ENCODE measurements around the gene SPINDOC.
A peak's percentile ranks its signal among the peaks of the same experiment; 100 is the strongest.

Gene SPINDOC, protein sequence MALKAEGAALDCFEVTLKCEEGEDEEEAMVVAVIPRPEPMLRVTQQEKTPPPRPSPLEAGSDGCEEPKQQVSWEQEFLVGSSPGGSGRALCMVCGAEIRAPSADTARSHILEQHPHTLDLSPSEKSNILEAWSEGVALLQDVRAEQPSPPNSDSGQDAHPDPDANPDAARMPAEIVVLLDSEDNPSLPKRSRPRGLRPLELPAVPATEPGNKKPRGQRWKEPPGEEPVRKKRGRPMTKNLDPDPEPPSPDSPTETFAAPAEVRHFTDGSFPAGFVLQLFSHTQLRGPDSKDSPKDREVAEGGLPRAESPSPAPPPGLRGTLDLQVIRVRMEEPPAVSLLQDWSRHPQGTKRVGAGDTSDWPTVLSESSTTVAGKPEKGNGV

DNA sequence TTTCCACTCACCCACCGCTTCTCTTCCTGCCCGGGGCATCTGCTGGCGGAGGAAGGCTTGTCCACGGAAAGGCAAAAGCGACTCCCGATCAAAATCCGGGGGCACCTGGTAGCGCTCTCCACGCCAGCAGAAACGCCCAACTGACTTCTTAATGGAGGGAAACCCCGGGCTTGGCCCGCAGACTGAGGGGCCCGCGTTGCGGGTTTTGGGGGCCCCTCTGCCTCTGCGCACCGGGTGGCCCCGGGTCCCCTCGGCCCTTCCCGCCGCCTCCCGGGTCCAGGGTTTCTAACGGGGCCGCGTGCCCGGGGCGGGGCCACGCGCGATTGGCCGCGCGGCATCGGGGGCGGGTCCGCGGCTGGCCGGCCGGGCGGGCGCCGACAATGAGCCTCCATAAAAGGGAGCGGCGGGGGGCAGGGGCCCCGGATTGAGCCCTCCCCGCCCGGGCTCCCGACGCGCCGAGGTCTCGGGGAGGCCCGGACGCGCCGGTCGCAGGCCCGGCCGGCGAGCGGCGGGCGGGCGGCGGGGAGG is at the start of gene SPINDOC:
SPINDOC (plus strand) TSS at position 422 of the 528 bp plus-strand sequence. CDS start 231 bp downstream, outside the sequence.
- TF ChIP-seq, protein P1, sequence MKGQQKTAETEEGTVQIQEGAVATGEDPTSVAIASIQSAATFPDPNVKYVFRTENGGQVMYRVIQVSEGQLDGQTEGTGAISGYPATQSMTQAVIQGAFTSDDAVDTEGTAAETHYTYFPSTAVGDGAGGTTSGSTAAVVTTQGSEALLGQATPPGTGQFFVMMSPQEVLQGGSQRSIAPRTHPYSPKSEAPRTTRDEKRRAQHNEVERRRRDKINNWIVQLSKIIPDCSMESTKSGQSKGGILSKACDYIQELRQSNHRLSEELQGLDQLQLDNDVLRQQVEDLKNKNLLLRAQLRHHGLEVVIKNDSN (IDR thresholded peaks at IDR 0.05): peak; percentile 33
- no peak for TF ChIP-seq TAF1 (IDR thresholded peaks at IDR 0.05; ENCODE audit: low read depth)
- peak; percentile 21; the same call in 1 of the 2 replicates for TF ChIP-seq TCF12 (IDR thresholded peaks at IDR 0.05; ENCODE audit: low read depth)
- no peak for TF ChIP-seq RAD21 (IDR thresholded peaks at IDR 0.05; ENCODE audit: low read depth)
- TF ChIP-seq, protein P2, sequence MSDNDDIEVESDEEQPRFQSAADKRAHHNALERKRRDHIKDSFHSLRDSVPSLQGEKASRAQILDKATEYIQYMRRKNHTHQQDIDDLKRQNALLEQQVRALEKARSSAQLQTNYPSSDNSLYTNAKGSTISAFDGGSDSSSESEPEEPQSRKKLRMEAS (IDR thresholded peaks at IDR 0.05): peak; percentile 53
- no peak for TF ChIP-seq YY1 (IDR thresholded peaks at IDR 0.05; ENCODE audit: low read depth)
- no peak for TF ChIP-seq FOXM1 (IDR thresholded peaks at IDR 0.05; ENCODE audit: borderline replicate concordance, low read depth)
- no peak for TF ChIP-seq EGR1 (IDR thresholded peaks at IDR 0.05)

DNA sequence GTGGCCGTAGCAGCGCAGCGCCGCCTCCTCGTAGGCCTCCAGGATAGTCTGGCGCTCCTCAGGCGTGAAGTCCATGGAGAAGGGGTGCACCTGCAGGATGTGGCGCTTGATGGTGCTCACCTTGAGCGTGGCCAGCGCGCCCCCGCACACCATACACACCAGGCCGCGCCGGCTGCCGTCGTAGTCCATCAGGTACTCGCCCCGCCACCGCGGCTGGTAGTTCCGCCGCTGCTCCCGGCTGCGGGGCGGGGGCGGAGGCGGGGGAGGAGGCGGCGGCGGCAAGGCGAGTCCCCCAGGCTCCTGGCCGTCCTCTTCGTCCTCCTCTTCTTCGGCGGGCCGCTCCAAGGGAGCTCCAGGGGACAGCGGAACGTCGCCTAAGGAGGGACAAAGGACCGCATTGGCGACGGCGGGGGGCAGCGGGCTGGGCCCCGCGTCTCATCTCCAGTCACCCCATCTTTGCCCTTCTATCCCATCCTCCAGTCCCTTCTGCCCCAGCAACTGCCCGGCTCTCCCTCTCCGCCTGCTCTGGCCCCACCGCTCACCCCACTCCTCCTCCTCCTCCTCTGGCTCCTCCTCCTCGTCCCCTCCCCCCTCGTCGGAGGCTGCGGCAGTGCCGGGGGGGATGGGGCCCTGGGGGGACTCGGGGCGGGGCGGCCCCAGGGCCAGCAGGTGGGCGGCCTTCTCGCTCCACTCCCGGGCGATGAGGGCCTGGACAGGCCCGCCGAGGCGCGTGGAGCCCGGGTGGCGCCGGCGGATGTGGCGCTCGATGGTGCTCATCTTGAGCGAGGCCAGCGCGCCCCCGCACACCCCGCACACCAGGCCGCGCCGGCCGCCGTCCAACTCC is 49.5 kb upstream of the SPINDOC start:
- TF ChIP-seq FOXM1 (IDR thresholded peaks at IDR 0.05; ENCODE audit: borderline replicate concordance, low read depth): no peak
- TF ChIP-seq NFIC (IDR thresholded peaks at IDR 0.05): no peak
- no peak for TF ChIP-seq TCF12 (IDR thresholded peaks at IDR 0.05; ENCODE audit: low read depth)
- TF ChIP-seq EGR1 (IDR thresholded peaks at IDR 0.05): no peak
- TF ChIP-seq EP300 (IDR thresholded peaks at IDR 0.05; ENCODE audit: borderline replicate concordance): no peak
- no peak for TF ChIP-seq CREB1 (IDR thresholded peaks at IDR 0.05; ENCODE audit: low read depth)
- TF ChIP-seq RAD21 (IDR thresholded peaks at IDR 0.05; ENCODE audit: low read depth): no peak
- no peak for TF ChIP-seq YY1 (IDR thresholded peaks at IDR 0.05; ENCODE audit: low read depth)
- TF ChIP-seq, protein P1 (IDR thresholded peaks at IDR 0.05): no peak
- TF ChIP-seq TAF1 (IDR thresholded peaks at IDR 0.05; ENCODE audit: low read depth): no peak
- TF ChIP-seq, protein P2 (IDR thresholded peaks at IDR 0.05): no peak
- no peak for TF ChIP-seq CEBPB (IDR thresholded peaks at IDR 0.05)
- TF ChIP-seq ZBTB7A (IDR thresholded peaks at IDR 0.05; ENCODE audit: low read depth): no peak
- TF ChIP-seq, protein P3, sequence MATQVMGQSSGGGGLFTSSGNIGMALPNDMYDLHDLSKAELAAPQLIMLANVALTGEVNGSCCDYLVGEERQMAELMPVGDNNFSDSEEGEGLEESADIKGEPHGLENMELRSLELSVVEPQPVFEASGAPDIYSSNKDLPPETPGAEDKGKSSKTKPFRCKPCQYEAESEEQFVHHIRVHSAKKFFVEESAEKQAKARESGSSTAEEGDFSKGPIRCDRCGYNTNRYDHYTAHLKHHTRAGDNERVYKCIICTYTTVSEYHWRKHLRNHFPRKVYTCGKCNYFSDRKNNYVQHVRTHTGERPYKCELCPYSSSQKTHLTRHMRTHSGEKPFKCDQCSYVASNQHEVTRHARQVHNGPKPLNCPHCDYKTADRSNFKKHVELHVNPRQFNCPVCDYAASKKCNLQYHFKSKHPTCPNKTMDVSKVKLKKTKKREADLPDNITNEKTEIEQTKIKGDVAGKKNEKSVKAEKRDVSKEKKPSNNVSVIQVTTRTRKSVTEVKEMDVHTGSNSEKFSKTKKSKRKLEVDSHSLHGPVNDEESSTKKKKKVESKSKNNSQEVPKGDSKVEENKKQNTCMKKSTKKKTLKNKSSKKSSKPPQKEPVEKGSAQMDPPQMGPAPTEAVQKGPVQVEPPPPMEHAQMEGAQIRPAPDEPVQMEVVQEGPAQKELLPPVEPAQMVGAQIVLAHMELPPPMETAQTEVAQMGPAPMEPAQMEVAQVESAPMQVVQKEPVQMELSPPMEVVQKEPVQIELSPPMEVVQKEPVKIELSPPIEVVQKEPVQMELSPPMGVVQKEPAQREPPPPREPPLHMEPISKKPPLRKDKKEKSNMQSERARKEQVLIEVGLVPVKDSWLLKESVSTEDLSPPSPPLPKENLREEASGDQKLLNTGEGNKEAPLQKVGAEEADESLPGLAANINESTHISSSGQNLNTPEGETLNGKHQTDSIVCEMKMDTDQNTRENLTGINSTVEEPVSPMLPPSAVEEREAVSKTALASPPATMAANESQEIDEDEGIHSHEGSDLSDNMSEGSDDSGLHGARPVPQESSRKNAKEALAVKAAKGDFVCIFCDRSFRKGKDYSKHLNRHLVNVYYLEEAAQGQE (IDR thresholded peaks at IDR 0.05; ENCODE audit: low read depth): no peak

DNA sequence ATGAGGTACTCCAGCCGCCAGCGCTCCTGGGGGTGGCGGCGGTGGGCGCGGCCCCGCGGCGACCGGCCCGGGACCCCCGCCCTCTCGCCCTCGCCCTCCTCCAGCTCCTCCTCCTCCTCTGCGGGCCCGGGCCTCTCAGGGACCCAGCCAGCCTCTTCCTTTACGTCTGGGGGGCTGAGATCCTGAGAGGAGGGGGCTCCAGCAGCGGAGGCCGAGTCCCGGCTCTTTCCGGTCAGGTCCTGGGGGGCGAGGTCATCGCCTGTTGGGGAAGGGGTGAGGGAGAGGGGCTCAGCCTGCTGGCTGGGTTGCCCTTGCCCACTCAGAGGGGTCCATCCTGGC is 48.9 kb upstream of the SPINDOC start:
- TF ChIP-seq TEAD4 (IDR thresholded peaks at IDR 0.05): no peak

DNA sequence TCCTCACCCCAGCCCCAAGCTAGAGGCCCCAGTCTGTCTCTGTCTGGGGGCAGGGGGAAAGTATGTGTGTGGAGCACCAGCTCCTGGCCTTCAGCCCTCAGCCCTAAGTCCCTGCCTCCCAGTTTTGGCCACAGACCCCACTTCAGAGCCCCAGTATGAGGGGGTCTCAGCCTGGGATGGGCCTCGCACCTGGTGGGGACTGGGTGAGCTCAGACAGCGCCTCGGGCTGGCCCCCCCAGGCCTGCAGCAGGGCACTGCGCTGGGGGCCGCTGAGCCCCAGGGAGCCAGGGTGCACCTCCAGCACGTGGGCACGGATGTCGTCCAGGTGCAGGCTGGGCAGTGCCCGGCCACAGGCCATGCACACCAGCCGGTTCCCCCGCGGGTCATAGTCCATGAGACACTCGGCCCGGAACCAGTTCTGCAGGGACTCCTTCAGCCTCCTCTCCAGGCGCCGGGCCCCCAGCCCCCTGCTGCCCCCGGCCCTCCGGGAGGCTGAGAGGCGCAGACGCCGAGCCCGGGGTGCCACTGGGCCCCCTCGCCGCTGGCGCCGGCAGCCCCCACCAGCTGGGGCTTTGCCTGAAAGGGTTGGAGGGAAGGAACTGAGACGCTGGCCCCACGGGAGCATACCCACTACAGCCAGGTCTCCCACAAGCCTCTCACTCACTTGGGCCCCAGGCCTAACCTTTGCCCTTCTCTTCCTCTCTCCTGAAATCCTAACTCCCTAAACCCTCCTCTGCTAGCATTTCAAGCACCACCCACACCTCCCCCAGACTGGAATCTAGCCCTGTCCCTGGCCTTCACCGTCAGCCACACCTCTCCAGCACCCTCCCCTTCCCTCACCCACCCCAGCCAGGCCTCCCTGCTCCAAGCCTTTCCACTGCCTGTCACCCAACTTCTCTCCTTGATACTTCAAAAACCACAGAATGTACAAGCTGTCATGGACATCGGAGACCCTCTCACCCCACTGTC is 48.3 kb upstream of the SPINDOC start:
- TF ChIP-seq, protein P1 (IDR thresholded peaks at IDR 0.05): no peak
- TF ChIP-seq YY1 (IDR thresholded peaks at IDR 0.05; ENCODE audit: low read depth) (no peak), NFIC (IDR thresholded peaks at IDR 0.05) (no peak), ZBTB7A (IDR thresholded peaks at IDR 0.05; ENCODE audit: low read depth) (no peak), EGR1 (IDR thresholded peaks at IDR 0.05) (no peak)

DNA sequence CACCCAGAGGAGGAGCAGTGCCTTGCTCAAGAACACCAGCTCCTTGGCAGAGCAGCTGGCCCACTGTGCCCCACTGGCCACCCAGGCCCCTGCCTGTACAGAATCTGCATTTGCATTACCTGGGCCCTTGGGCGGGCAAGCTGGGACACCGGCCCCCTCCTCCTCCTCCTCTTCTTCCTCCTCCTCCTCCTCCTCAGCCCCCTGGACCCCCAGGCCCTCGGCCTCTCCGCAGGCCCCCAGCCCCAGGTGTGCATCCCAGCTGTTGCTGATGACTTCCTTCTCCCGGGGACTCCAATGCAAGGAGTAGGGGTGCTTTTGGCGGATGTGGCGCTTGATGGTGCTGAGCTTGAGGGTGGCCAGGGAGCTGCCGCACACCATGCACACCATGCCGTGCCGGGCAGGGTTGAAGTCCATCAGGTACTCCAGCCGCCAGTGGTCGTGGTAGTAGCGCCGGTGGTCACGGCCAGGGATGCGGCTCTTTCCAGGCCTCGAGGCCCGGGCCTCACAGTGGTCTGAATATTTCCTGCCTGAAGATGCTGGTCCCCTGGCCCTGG is 47.5 kb upstream of the SPINDOC start:
- TF ChIP-seq CEBPB (IDR thresholded peaks at IDR 0.05) (no peak), NFIC (IDR thresholded peaks at IDR 0.05) (no peak), TCF12 (IDR thresholded peaks at IDR 0.05; ENCODE audit: low read depth) (no peak), YY1 (IDR thresholded peaks at IDR 0.05; ENCODE audit: low read depth) (no peak), FOXM1 (IDR thresholded peaks at IDR 0.05; ENCODE audit: borderline replicate concordance, low read depth) (no peak), TAF1 (IDR thresholded peaks at IDR 0.05; ENCODE audit: low read depth) (no peak), TEAD4 (IDR thresholded peaks at IDR 0.05) (no peak), EP300 (IDR thresholded peaks at IDR 0.05; ENCODE audit: borderline replicate concordance) (no peak), EGR1 (IDR thresholded peaks at IDR 0.05) (no peak)
- TF ChIP-seq, protein P1 (IDR thresholded peaks at IDR 0.05): no peak
